ENCODE results near the gene NDUFB7.

DNA sequence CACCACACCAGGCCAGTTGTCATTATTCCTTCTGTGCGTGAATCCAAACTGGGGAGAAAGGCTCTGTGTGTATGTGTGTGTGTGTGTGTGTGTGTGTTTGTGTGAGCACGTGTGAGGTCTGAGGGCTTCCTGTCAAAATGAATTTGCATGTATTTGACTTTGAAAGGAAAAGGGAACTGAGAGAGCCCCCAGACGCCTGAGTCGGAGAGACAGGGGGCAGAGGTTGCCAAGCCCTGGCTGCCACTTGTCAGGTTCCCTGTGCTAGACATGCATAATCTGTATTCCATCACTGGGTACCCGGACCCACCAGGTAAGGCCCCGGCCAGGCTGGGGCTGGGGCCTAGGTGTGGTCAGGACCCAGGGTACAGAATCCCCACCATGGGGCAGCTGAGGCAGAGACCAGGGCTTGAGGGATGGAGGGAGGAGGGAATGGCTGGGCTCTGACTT, 11.1 kb upstream of the NDUFB7 start, which contains the start of gene CLEC17A:
- TF ChIP-seq, protein P1, sequence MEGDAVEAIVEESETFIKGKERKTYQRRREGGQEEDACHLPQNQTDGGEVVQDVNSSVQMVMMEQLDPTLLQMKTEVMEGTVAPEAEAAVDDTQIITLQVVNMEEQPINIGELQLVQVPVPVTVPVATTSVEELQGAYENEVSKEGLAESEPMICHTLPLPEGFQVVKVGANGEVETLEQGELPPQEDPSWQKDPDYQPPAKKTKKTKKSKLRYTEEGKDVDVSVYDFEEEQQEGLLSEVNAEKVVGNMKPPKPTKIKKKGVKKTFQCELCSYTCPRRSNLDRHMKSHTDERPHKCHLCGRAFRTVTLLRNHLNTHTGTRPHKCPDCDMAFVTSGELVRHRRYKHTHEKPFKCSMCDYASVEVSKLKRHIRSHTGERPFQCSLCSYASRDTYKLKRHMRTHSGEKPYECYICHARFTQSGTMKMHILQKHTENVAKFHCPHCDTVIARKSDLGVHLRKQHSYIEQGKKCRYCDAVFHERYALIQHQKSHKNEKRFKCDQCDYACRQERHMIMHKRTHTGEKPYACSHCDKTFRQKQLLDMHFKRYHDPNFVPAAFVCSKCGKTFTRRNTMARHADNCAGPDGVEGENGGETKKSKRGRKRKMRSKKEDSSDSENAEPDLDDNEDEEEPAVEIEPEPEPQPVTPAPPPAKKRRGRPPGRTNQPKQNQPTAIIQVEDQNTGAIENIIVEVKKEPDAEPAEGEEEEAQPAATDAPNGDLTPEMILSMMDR (IDR thresholded peaks at IDR 0.05): no peak
- no peak for TF ChIP-seq CHD2 (IDR thresholded peaks at IDR 0.05; ENCODE audit: low read length, partially characterized antibody)
